ENCODE results near the gene FUNDC1. TPM values are rescaled to one million over a fixed set of nuclear protein-coding genes. Genes with fewer than 3 reads are reported as not detected.
"Not testable (repeated sequence)": the region's sequence is repeated elsewhere in the genome, so short reads cannot be mapped to it uniquely, and the experiment has no call there.

The FUNDC1 gene
- 12.3 TPM for total RNA-seq

DNA sequence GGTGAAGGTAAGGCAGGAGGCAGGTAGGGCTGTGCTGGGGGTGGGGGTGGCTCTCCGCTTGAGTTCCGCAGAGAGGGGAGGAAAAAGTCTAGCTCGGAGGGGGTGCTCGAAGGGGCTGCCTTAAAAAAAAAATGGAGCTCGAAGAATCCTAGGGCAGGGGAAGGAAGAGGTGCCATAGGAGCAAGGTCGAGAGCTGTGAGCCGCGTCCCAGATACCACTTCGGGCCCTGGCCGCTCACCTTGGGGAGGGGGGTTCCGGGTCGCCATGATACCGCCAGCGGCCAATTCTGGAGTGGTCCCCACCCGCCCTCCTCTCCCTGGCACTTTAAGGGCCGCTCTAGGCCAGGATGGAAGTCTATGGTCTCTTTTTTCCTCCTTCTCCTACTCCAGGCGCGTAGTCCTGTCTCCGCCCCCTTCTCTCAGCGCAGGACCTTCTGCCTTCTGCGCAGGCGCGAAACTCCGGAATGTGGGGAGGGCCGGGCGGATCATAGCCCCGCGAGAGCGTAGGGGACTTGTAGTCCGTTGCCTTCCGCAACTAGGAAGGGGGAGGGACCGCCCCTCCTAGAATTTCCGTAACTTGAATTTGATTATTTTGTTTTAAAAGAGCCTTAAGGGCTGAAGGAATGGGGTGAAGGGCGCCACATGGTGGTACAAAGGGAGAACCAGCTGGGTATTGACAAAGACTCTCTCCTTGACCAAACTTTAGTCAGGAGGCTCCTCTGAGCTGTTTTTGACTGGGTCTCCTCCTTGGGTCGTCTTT is at the start of gene FUNDC1:
Gene FUNDC1, minus strand, starts transcription at position 293 of the 759 bp plus-strand sequence. Its CDS starts 27 bp downstream, at position 266.
- peak; percentile 88 for DNase-seq

DNA sequence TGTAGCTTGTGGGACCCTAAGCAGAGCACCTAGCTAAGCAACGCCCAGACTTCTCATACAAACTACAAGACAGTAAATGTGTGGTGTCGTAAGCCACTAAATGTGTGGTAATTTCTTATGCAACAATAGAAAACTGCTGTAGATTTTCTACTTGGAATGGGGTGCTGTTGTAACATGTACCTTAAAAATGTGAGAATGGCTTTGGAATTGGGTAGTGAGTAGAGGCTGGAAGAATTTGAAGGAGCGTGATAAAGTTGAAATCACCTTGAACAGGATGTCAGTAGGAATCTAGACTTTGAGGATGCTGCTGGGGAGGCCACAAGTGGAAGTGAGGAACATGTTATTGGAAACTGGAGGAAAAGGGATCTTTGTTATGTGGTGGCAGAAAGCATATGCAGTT is 43.2 kb upstream of the FUNDC1 start:
- no peak for DNase-seq

GRCh38 chrX:44580466-44580865 is 37.8 kb upstream of the FUNDC1 start:
- DNase-seq: no peak

- DNase-seq: no peak
Measured at GRCh38 chrX:44572340-44572938, 29.8 kb upstream of the FUNDC1 start.

GRCh38 chrX:44570522-44570921 is 27.9 kb upstream of the FUNDC1 start:
- no peak for DNase-seq

- DNase-seq: no peak
Measured at GRCh38 chrX:44569122-44569521, 26.5 kb upstream of the FUNDC1 start.

GRCh38 chrX:44568196-44568595 is 25.5 kb upstream of the FUNDC1 start:
- no peak for DNase-seq

GRCh38 chrX:44561896-44562295 is 19.2 kb upstream of the FUNDC1 start:
- DNase-seq: not testable (repeated sequence)

DNA sequence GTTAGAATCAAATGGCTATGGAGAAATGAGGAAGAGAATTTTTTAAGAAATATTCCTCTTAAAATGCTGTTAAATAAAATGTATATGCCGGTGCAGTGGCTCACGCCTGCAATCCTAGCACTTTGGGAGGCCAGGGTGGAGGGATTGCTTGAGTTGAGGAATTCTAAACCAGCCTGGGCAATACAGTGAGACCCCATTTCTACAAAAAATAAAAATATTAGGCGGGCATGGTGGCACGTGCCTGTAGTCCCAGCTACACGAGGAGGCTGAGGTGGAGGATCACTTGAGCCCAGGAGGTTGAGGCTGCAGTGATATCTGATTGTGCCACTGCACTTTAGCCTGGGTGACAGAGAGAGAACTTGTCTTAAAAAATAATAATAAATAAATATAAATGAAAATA is 7.9 kb upstream of the FUNDC1 start:
- DNase-seq: no peak

DNA sequence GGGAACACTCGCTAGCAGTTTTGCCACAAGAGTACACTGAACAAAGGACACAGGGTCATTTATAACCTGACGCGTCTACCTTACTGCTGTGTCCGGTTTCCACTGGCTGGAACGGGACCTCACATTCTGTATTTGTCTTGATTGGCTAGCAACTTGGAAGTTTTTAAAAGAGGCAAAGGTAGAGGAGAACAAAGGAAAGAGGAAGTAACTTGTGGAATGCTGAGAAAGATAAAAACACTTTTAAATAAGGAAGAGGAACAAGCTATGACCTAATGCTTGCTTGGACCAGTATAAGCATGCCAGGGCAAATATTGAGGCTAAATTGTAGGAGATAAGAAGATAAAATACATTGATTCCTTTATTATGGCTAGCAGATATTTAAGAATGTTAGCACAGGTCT is 2.8 kb upstream of the FUNDC1 start:
- DNase-seq: not testable (repeated sequence)

DNA sequence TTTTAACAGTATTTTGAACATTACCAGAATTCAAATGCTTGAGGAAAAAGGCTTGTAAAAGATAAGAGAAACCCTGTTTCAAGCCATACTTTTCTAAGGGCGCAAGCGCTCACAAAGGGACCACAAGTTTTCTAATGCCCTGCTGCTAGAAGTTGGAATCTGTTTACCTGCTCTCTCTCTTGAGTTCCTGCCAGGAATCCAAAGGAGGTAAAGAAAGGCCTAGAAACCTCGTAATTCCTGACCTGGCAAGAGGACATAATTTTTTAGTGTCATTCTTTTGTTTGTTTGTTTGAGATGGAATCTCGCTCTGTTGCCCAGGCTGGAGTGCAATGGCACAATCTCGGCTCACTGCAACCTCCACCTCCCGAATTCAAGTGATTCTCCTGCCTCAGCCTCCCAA is 1.4 kb upstream of the FUNDC1 start:
- DNase-seq: no peak

- DNase-seq: no peak
Measured at GRCh38 chrX:44536198-44536597, 6.5 kb downstream of the FUNDC1 start.

- no peak for DNase-seq
Measured at GRCh38 chrX:44529310-44529709, 13.3 kb downstream of the FUNDC1 start.

DNA sequence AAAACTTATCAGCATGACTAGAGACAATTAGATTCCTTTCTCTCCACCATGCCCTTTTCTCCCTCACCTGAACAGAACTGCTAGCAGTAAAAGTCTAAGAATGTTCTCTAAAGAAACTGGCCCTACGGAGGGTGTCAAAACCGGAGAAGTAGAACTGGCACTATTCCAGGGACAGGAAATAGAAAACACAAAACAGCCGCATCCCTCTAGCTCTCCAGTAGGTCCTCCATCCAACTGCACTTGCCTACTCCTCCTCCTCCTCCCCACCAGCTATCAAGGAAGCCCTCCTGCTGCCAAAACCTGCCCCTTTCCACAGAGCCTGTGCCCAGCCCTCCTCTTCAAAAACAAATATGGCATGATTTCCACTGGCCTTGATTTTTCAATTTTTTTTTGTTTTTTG is 28.4 kb downstream of the FUNDC1 start:
- no peak for DNase-seq

DNA sequence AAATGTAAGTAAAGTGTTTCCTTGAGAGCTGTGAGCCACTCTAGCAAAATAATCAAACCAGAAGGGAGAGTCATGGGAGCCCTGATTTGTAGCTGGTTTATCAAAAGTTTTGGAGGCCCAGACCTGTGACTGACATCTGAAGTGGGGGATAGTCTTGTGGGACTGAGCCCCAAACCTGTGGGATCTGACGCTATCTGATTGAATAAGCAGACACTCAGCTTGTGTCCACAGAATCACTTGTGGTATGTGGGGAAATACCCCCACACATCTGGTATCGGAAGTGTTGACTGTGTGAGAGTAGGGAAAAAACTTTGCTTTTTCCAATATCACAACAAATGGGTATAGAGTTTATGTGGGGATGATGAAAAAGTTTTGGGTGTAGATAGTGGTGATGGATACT is 35.4 kb downstream of the FUNDC1 start:
- DNase-seq: no peak

GRCh38 chrX:44506678-44507077 is 36.0 kb downstream of the FUNDC1 start:
- DNase-seq: no peak

DNA sequence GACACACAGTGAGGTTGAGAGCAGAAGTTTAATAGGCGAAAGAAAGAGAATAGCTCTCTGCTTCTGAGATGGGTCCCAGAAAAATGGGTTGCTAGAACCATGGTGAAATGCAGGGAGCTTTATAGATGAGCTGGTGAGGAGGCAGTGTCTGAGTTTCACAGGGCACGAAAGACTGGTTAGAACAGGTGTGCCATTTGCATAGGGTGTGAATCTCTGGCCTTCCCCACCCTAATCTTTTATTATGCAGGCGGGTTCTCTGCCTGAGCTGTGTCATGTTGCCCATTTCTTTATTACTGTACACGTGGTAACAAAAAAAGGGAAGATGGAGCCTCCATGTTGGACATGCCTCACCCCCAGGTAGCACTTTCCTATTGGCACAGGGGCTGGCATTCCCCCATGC is 39.1 kb downstream of the FUNDC1 start:
- DNase-seq: no peak

DNA sequence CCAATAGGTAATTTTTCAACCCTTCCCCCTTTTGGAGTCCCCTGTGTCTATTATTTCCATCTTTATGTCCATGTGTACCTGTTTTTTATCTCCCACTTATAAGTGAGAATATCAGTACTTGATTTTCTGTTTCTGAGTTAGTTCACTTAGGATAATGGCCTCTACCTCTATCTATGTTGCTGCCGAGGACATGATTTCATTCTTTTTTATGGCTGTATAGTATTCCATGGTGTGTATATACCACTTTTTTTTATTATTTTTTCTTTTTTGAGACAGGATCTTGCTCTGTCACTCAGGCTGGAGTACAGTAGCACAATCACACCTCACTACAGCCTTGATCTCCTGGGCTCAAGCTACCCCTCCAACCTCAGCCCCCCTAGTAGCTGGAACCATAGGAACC is 47.6 kb downstream of the FUNDC1 start:
- no peak for DNase-seq

DNA sequence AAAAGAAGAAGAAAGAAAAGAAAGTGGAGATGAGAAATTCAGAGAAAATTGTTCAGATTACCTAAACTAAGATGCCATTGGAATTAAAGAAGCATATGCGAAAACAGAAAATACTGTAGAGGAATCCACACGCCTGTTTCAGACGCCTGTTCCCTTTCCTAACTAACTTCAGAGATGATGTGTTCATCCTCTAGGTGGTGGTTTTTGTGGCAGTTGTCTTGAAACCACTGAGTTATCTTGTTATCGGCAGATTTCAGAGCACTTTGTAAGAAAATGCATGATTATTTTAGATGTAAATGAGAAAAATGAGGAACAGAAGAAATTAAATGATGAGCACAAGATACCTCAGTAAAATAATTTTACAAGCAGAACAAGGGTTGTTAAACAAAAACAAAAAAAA is 48.3 kb downstream of the FUNDC1 start:
- no peak for DNase-seq

DNA sequence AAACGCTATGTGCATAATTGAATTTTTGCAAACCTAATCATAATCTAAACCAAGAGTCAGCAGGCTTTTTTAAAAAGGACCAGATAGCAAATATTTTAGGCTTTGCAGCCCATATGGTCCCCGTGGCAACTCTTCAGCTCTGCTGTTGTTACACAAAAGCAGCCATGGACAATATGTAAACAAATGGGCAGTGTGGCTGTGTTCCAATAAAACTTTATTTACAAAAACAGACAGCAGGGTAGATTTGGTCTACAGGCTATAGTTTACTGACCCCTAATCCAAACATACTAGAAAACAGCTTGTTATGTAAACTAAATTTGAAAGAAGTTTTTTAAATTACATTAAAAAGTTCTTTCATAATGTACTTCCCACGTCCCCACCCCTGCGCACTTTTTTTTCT is 53.1 kb downstream of the FUNDC1 start:
- DNase-seq: no peak

GRCh38 chrX:44484607-44485146 is 58.0 kb downstream of the FUNDC1 start:
- DNase-seq: no peak

DNA sequence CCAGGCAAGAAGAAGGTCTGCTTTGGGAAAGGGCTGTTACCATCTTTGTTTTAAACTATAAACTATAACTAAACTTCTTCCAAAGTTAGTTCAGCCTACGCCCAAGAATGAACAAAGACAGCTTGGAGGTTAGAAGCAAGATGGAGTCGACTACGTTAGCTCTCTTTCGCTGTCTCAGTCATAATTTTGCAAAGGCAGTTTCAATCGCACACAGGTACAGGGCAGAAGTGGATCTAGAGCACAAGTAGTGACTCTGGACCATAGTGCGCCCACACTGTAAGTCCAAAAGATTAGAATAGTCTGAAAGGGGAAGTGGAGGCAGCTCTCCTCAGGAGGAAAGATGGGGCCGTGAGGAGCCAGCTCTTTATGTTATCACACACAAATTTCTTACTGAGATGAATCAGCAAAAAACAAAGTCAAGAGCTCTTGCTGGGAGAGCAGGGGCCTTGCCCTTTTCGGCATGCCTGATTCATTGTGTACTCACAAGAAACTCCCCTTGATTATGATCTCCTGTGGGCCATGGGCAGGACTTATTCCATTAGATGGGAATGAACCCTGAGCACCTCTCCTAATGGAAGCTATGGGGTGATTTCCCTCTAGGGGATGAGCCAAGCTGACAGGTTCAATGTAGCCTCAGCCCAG is 58.6 kb downstream of the FUNDC1 start:
- no peak for DNase-seq

GRCh38 chrX:44482575-44482974 is 60.1 kb downstream of the FUNDC1 start:
- no peak for DNase-seq
